HG03108 (cell line): ENCODE results near the gene LTBP1.
A peak's percentile ranks its signal among the peaks of the same experiment; 100 is the strongest.

Experiments used
- ATAC-seq: cut with Tn5 transposase; IDR thresholded peaks from one replicate; pipeline ENCODE4 v1.9.1; 2021; ENCODE audit warnings: moderate library complexity; ENCODE audit not compliant: unreplicated experiment

Gene LTBP1

DNA sequence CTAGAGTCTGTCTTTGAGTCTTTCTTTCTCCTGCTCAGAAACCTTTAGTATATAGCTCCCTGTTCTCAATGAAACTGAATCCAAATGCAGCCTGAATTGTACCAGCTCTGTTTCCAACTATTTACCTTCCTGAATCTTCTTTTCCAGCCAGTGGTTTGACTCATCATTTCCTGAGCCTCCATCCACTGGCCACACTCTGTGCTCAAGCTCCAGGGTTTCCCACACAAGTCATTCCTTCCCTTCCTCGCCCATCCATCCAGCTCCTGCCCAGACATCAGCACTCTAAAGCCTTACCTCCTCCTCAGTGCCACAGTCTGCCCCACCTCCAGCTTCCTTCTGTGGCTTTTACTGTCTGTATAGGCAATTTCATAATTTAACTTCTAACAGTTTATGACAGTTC is 296.1 kb downstream of the LTBP1 start:
- ATAC-seq, result no peak

DNA sequence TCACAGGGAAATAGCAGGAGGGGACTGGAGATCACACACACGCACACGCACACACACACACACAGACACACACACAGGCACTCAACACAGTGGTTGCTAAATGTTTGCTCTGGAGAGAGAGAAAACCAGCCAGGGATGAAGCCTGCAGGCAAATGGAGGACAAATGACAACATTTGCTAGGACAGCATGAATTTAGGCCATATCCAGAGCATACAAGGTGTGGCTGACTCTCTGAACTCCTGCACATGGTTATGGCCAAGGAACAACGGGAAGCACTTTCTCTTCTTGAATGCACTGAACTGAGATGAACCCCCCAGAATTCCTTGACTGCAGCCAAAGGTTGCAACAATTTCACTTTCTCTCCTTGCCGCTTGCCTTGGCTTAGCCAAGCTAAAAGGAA is 299.7 kb downstream of the LTBP1 start:
- no peak for ATAC-seq

DNA sequence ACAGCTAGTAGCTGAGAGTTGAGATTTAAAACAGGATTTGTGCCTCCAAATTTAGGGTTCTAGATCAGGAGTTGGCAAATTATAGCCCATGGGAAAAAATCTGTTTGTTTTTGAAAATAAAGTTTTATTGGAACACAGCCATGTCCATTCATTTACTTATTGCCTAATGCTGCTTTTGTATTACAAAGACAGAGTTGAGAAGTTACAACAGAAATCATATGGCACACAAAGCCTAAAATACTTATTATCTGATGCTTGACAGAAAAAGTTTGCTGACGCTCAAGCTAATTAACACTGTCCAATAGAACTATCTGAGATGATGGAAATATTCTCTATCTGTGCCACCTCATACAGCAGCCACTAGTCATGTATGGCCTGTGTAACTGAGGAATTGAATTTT is 300.6 kb downstream of the LTBP1 start:
- no peak for ATAC-seq

DNA sequence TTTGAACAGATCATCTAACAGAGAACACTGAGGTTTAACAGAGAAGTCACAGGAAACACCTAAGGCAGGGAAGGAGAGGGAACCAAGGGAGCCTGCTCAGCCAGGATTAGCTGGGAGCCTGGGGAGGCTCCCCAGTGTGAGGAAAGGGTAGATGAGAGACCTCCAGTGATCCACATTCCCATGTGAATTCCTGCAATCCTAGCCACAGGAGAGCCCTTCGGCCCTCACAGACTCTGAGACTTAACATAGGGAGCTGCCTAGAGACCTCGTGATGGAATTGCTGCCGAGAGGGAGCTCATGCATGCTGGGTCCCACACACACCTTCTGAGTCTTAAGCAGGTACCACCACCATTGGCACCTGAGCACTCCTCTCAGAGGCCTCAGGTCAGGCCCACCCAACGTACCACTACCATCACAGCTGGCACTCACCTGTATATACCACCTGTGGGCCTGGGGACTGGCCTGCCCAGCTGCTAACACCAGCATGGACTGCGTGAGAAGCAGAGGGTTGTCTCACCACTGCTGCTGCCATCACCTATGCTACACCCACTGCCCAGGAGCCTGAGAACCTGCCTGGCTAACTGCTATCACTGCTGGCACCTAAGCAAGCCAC is 303.8 kb downstream of the LTBP1 start:
- no peak for ATAC-seq

DNA sequence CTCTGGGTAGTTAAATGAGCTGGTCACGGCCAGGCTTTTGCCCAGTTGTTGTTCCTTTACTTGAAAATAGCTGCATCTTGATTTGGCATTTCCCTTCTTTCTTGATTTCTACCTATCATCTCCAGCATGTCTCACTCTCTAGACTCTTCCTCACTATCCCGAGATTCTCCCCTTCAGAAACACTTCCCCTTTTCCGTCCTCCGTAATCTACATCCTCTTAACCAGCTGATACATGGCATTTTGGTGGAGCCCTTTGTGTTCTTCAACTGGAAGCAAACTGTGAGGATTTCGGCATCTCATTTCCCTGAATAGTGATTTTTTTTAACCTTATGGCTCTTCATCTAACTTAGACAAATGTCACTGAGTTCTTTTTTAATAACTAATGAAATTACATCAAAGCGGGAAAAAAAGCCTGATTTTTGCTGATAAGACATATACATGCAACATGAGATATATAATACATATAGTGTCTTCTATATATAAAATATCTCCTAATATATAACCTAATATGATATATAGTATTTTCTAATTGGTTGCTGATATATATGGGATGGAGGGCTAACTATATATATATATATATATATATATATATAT is 309.5 kb downstream of the LTBP1 start:
- ATAC-seq, result no peak

DNA sequence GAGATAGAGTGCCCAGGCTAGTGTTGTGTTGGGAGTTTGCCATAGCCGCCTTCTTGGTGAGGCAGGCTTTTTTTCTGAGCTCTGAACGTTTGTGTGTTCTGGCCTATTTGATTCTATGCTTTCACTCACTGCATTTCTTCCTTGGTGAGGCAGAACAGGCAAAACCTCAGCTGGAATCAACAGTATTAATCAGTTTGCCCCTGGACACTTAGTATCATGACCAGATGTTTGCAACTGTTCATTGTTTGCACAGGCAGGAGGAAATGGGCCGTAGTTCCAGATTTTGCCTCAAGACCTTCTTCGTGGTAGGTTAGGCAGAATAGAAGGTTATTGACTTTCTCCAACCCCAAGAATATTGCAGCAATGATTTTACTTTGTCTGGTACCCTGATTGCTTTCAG is 311.6 kb downstream of the LTBP1 start:
- ATAC-seq, result no peak

DNA sequence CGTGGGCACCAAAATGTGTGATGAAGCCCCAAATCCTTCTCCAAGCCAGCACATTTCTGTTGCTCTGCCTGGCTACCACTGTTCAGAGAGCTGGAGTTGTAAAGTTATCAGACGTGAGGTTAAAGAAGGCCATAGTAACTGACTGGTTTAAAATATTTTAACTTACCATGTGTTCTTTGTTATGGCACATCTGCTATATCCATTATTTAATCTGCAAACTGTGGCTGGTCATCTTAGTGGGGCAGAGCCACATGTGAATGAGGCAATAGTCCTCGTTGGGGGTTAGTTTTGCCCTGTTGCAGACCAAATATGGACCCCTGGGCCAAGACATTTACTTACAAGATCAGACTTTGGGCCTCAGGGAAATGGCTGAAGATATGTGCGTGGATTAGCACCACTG is 315.3 kb downstream of the LTBP1 start:
- no peak for ATAC-seq

DNA sequence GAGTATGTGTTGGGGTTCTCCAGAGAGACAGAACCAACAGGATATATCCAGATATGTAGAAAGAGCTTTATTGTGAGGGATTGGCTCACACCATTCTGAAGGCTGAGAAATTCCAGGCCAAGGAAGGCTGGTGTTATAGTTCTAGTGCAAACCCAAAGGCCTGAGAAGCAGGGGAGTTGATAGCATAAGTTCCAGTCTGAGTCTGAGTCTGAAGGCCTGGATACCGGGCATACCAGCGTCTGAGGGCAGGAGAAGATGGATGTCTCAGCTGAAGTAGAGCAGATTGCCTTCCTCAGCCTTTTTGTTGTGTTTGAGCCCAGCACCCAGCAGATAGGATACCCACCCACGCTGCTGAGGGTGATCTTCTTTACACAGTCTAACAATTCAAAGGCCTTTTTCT is 318.0 kb downstream of the LTBP1 start:
- ATAC-seq, result no peak

DNA sequence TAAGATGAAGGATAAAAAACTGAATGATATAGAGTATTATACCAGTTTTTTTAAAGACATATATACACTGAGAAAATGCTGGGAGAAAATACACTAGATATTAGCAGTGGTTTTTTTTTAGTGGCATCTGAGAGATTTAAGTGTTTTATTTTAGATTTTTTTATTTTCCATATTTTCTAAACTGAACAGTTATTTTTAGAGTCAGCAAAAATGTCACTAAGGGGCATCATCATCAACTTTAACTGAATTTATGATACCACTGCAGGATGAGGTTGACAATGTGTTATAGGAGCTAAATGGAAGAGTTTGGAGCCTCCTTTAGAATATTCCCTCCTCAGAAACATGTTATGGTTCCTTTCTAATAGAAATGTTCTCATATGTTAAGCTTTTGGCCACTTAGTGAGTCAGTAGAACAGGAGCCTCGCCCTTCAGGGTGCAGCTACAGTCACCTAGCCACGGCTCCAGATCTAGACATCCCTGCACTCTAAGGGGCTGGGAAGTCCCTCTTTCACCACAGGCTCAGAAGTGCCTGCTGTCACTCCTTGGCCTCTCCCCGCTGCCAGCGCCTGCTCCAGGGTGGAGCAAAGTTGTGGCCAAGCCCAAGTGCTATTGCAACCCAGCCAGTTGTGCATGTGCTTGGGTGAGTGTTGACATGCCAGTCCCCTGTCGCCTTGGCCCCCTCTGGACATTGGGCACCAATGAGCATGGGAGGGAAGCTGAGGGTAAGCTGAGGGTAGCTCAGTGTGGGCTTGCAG is 319.0 kb downstream of the LTBP1 start:
- ATAC-seq, result no peak

DNA sequence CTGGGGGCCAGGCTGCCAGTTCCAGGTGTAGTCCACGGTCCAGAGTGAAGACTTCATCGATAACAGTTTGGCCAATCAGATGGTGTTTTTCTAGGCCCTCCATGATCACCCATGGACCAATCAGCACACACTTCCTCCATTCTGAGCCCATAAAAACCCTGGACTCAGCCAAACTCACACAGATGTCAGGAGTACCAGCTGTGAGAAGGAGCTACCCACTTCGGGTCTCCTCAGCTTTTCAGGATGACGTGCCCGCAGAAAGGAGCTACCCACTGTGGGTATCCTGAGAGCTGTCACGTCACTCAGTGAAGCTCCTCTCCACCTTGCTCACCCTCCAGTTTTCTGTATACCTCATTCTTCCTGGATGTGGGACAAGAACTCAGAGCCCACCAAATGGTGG is 319.7 kb downstream of the LTBP1 start:
- no peak for ATAC-seq

DNA sequence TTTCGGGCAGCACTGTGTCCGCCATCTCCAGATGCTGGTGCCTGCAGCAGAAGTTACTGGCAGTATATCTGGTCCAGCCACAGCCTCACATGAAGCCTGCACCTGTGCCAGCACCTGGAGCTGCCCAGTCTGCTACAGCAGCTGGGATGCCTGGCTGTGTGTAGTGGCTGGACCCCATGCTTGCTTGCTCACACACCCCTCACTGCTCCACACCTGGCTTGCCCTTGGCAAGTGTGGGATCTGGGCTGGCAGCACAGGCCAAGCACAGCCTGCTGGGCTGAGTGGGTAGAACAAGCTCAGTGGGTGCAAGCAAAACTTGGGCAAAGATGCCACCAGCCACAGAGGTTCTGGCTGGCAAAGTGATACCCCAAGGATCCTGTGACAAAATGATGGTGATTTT is 320.3 kb downstream of the LTBP1 start:
- ATAC-seq, result no peak

DNA sequence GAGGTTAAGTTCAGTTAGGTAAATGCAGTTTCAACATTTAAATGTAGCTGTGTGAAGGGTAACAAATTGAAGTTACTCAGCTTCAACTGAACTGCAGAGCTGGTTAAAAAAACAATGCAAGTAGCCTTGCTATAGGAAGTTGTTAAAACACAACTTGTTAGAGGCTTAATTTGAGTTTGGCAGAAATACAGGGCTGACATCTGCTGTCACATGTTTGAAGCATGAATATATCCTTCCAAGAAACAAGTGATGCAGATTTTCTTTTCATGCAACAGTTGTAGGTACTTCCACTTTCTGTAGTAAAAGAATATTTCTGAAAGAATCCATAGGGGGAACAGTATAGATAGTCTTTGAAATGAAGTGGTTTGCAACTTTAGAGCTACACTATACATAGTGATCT is 321.0 kb downstream of the LTBP1 start:
- no peak for ATAC-seq

DNA sequence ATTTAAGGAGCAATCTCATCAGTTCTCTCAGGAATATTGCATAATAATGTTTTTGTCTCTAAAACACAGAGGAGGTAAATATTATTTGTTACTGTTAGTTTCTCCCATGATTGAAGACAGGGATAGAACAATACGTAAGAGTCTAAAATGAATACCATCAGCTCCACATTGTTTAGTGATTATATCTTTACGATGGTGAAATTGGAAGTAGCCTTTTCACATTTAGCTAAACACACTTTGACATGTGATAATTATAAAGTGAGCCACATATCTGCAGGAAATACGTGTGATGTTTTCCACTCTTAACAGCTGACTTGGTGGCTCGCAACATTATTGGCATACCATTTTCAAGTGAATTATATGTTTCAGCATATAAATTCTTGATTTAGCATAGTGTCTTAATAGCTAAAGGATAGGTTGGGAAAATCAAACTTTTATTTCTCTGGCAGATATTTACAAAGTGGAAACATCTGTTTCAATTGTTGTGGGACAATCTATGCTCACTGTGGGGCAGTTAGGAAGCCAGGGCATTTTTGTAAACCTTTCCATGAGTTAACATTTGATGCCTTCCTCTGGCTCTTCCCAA is 321.6 kb downstream of the LTBP1 start:
- no peak for ATAC-seq

DNA sequence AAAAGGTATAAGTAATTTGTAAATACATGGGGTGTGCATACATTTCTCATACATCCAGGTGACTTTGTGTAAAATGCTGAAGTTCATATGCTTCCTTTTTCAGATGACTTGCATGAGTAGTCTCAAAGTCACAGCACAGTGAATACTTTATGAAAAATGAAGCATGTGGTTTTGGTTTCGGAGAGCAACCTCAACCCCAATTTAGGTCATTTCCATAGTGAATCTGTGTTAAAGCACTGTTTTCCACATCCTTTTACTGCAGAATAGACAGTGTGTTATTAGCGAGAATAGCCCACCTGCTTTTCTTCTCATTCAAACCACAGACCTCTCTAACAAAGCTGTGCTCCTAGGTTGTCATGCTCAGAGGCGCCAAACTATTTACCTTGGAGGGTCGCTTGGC is 325.2 kb downstream of the LTBP1 start:
- ATAC-seq, result peak; percentile 95

DNA sequence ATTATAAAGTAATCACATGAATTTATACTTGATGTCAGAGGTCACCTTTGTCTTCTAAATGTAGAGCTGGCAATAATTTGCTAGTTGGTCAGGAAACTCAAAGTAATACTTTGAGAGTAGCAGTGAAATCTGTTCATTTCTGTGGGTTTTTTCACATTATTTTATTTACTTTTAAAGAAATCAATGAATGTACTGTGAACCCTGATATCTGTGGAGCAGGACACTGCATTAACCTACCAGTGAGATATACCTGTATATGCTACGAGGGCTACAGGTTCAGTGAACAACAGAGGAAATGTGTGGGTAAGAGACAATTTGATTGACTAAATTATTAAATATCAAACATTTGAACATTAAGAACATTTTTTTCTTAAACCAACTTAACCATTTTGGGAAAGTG is 326.7 kb downstream of the LTBP1 start:
- no peak for ATAC-seq

DNA sequence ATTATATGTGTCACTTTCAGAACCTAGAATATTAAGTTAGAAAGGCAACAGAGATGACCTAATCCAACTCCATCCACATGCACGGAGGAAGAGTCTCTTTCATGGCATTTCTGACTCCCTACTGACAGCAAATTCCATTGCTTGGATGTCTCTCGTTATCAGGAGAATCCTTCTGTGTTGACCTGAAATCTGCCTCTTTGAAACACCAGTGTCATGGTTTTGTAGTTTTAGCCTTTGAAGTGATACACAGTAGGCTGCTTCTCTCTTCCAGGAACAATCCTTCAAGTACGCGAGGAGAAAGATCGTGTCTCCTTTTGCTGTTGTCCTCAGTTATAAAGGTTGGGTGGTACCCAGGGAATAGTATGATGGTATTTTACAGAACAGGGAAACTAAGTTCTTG is 327.8 kb downstream of the LTBP1 start:
- ATAC-seq, result no peak

DNA sequence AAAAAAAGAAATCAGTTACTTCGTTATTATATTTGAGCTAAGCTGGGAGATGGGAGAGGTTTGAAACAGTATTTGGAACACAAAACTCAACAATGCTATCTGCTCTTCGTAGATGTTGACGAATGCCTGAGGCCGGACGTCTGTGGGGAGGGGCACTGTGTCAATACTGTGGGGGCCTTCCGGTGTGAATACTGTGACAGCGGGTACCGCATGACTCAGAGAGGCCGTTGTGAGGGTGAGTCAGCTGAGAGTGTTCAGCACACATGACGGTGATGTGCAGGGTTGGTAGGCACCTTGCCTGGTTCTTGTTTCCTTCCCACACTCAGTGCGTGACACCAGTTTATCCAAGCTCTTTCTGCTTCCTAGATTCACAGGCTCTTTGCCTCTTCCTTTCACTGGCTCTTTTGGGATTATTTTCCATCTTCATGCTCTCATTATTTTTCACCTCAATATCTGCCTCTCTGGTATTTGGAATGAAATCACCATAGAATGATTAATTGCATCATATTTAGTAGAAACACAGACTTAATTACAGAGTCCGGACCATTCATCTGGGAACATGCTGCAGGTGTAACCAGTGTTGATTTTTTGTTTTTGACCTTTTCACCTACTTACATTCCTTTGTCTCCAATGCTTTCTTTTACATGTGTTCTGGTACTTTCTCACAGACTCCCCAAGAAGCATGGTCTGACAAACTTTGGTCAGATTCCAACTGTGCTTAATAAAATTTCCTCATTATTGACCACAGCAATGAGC is 329.1 kb downstream of the LTBP1 start:
- no peak for ATAC-seq

DNA sequence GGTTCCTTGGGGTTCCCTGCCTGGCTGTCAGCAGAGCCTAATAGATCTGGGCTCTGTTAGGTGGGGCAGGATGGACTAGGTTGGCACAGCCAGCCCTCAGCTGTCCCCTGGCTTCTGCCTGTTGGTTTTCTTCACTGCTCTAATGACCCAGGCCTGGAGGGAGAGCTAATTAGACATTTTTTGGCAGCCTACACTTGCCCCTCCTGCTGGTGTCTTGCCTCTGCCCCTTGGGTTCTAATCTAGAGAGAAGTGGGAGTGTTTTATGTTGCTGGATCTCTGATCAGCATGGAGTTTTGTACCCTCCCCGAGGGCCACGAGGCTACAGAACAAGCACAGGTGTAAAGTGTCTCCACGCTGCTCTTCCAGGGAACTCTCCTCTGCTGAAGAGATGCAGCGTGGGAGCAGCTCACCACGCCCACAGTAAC is 330.3 kb downstream of the LTBP1 start:
- ATAC-seq, result no peak

DNA sequence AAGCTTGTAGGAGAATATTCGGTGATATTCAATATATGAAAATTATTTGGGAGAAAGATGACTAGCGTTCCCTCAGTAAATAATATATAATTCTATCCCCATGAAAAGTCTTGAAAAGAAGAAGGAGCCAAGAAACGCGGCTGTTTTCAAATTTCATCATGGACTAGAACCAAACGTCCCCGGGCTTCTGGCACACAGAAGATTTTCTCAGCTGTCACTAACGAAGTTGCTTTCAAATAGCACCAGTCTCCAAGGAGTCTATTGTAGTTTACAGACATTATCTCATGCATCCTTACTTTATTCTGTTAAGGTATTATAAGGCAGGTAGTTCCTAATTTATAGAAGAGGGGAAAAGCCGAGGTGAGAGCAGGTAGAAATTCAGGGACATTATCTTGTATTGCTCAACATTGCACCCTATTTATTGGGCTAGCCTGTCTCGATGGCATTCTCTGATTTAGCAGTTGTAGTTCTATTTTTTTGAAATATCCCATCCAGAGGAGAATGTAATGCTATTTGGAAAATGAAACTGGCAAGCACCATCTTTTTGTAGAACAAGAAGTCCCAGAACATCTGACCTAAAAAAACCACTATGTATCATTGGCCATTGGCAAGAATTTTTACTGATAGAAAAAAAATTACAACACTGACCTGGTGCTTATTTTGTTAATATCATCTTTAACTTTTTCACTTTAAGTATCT is 331.6 kb downstream of the LTBP1 start:
- ATAC-seq, result no peak

DNA sequence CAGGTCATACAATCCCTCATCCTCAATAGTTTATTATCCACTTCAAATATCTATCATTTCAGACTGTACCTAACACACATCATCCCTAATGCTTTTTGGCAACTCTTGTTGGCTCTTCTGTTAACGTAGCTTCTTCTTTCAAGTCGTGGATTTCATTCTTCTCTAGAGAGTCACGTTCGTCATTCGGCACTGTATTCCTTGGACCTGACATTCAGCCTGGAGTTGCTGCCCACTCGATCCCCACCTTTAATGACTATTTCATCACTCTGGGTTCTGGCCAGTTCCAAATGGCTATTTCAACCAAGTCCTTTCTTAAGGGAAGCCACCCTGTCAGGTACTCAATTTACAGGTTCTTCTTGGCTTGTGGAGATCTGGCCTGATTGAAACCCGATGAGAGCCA is 337.5 kb downstream of the LTBP1 start:
- ATAC-seq, result no peak

DNA sequence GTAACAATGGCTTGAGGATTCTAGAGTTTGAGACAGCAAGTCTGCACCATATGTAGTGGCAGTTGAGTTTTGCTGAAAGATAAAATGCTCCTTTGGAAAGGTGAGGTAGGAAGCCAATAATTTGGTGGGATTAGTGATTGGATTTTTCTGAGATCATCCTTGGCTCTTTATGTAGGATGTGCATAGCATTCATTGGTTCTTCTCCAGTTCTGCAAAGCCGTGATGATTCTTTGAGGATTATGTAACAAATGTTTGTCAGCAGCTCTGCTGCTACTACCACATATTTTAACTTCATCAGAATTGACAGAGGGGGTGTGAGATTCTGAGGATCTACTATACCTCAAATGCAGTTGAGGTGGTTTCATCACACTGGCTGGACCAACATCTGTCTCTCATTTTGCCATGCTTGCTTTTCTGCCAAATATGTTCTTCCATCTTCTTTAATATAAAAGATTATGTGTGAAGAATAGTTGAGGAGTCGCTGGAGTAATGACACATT is 340.8 kb downstream of the LTBP1 start:
- no peak for ATAC-seq
